Middle frontal gyrus (tissue), 1 donor: ENCODE measurements around the gene CDK5.
"Not testable (repeated sequence)": the region's sequence is repeated elsewhere in the genome, so short reads cannot be mapped to it uniquely, and the experiment has no call there.

ENCODE experiments used
- DNase-seq: peaks from one replicate; pipeline ENCODE4 v3.0.0-alpha.2; 2015; ENCODE audit warnings: low spot score; ENCODE audit errors: extremely low spot score

Gene CDK5

DNA sequence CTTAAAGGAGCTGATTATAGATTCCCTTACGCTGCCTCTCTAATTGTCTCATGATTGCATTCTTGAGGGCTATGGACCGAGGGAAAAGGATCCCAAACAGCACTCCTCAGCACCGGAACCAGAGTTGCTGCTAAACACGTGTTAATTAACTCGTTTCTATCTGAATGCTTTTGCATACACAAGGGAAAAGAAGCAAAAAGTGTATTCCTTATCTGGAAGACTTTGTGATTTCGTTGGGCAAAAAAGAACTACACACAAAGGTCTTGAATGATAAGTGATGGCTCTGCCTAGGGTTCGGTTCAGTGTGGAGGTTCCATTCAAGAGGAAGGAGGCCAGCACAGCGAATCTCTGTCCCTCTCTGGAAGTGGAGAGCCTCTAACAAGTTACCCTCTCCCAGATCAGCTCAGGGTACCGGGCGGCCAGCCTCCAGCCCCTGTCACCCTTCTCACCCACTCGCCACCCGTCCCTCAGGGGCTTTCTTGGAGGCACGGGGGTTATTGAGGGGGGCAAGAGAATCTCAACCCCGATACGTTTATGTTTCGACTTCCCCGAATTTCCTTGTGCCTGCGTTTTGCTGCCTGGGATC lies 1.2 kb upstream of the CDK5 start:
- DNase-seq, result no peak

DNA sequence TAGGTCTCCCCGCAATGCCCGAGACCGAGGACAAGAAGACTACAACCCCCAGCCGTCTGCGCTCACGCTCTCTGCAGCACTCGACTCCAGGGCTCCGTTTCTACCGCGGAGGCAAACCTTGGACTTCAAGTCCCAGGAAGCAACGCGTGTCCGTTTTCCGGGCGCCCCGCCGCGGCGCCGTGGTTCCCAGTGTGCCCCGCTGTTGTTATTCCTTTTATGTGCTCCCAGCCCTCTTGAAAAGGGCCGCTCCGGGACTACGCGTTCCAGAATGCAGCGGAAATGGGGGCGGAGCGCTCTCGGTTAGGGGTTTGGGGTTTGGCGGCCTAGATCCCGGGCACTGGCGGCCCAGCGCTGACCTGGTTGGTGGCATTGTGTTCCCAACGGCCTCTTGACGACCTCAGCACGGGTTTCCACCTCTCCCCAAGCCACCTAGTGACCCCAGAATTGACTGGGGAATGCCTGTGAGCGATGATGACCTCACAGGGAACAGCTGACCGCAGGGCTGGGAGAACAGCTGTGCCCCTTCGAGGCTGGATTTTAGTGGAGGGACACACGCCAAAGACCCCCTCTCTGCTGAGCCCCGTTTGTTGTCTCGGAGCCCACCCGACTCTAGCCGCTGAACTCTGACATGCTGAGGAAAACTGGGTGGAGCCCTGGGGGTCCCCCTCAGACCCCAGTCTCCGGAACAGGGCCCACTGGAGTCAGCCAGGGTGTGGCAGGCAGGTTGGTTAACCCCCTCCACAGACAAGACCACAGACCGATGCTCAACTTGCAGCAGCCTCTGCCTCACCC lies 488 bp upstream of the CDK5 start:
- DNase-seq, result peak; percentile 99

DNA sequence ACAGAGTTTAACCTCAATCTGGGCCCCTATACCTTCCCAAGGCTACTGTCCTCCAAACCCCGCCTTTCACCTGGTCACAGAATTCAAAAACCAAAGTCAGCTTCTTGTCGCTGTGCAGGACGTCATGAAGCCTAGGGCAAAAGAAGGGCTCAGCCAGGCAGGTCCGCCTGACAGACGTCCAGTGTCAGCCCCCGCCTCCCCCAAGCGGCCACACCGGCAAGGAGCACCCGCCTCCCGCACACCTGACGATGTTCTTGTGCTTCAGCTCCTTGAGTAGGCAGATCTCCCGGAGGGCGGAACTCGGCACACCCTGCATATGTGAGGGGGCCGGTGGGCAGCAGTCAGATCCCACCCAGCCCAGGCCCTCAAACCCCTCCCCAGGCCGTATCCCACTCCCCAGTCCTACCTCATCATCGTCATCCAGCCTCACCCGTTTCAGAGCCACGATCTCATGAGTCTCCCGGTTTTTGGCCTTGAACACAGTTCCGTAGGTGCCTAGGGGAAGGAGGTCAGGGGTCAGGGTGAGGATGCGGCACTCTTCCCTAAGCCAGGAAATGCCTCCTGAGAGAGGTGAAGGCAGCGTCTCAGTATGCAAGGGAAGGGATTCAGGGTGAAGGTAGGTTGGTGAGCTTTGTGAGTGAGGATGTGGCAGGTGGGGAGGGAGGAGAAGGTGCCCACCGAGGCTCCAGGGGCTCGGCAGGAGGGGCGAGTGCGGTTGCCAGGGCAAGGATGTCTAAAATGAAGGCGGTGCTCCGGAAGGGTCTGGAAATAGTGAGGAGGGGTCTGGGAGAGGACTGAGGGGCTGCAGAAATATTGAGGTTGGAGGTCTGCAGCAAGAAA lies 811 bp downstream of the CDK5 start:
- no peak for DNase-seq

DNA sequence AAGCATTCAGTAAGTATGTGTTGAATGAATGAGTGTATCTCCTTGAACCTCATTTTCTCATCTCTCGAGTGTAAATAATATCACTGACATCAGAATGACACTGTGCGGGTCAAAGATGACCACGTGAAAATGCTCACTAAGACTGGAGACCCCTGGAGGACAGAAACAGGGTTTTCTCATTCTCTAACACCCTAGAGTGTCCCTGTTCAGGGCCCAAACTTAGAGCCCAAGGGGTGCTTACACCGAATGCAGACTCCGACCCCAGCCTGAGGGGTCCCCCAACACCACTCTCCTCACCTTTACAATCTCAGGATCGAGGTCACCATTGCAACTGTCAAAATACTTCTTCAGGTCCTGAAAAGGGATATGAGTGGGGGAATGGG lies 1.4 kb downstream of the CDK5 start:
- DNase-seq, result no peak

DNA sequence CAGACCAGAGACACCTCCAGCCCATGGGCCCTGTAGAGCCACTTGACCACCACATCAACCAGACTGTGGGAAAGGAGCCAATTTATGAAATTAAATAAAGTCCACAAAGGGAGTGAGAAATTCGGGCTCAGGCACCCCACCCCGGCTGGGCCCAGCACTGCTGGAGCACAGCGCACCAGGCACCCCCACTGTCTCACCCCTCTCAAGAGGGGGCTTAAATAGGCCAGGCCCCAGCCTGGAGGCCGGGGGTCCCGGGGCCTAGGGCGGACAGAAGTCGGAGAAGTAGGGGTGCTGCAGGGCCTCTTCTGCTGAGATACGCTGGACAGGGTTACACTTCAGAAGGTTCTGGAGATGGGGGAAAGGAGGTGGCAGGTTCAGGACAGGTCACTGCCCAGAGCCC lies 3.9 kb downstream of the CDK5 start:
- no peak for DNase-seq

DNA sequence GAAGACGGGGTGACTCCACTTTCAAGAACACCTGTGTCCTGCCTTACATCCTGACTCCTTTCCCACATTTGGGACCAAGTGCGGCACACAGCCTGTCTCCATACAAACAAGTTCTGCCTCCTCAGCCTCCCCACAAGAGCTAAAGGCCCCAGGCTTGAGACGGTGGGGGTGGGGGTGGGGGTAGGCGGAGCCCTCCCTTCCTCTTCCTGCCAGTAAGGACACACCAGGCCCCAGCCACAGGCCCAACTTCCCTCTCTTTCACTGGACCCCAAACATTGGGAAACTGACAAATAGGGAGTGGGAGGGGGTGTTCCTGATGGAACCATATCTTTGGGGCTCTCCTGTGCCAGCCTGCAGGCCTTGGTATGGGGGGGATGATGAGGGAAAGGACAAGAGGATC lies 4.6 kb downstream of the CDK5 start:
- DNase-seq, result no peak

DNA sequence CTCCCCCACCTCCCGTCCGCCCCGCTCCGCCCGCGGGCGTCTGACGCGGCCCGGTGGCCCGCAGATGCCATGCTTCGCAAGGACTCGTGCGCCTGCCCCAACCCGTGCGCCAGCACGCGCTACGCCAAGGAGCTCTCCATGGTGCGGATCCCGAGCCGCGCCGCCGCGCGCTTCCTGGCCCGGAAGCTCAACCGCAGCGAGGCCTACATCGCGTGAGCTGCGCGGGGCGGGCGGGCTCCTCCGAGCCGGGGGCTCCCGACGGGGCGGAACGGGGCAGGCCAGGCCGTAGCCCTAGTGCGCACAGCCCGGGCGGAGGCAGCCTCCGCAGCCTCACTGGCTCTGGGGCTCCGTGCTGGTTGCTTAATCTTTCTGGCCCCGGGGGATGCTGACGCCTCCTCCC lies 6.6 kb downstream of the CDK5 start:
- DNase-seq, result no peak

DNA sequence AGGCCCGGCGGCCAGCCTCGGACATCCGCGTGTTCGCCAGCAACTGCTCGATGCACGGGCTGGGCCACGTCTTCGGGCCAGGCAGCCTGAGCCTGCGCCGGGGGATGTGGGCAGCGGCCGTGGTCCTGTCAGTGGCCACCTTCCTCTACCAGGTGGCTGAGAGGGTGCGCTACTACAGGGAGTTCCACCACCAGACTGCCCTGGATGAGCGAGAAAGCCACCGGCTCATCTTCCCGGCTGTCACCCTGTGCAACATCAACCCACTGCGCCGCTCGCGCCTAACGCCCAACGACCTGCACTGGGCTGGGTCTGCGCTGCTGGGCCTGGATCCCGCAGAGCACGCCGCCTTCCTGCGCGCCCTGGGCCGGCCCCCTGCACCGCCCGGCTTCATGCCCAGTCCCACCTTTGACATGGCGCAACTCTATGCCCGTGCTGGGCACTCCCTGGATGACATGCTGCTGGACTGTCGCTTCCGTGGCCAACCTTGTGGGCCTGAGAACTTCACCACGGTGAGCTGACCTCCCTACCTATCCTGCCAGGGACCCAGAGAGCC lies 8.7 kb downstream of the CDK5 start:
- no peak for DNase-seq

DNA sequence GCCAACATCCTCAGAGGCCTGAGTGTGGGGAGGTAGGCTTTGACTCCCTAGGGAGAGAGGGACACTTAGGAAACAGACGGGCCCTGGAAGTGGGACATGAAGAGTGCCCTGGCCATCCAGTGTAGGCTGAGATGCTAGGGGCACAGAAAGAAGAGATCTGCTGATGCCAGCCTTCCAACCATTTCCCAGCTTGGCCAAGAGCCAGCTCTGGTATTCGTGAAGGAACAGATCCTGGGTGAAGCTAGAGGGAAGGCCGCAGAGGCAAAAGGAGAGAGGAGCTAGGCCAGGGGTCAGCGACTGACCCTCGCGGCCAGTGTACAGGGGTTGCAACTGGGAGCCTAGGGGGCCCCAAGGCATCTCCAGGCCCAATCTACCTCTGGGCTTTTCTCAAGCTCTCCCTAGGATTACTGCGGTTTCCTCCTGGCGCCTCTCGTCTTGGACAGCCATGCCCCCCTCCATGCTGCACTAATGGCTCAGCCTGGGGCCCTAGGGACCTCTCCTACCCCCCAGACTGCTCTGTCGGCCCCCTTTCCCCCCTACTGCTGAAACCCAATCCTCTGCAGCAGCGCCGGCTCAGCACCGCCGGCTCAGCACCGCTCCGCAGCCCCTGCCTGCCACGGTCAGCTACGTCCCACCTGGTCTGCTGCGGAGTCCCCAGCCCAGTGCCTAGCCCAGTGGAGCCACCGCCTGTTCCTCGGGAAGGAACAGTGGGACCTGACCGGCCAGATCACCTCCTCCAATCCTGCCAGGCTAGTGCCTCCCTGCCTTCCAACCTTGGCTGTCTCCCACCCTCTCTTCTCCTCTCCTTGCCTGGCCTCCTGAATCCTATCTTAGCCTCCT lies 9.5 kb downstream of the CDK5 start, which contains the start of gene ASIC3:
Gene ASIC3 (plus strand): TSS at position 556 of the 840 bp plus-strand sequence. CDS start 355 bp downstream, outside the sequence.
- DNase-seq, result no peak

DNA sequence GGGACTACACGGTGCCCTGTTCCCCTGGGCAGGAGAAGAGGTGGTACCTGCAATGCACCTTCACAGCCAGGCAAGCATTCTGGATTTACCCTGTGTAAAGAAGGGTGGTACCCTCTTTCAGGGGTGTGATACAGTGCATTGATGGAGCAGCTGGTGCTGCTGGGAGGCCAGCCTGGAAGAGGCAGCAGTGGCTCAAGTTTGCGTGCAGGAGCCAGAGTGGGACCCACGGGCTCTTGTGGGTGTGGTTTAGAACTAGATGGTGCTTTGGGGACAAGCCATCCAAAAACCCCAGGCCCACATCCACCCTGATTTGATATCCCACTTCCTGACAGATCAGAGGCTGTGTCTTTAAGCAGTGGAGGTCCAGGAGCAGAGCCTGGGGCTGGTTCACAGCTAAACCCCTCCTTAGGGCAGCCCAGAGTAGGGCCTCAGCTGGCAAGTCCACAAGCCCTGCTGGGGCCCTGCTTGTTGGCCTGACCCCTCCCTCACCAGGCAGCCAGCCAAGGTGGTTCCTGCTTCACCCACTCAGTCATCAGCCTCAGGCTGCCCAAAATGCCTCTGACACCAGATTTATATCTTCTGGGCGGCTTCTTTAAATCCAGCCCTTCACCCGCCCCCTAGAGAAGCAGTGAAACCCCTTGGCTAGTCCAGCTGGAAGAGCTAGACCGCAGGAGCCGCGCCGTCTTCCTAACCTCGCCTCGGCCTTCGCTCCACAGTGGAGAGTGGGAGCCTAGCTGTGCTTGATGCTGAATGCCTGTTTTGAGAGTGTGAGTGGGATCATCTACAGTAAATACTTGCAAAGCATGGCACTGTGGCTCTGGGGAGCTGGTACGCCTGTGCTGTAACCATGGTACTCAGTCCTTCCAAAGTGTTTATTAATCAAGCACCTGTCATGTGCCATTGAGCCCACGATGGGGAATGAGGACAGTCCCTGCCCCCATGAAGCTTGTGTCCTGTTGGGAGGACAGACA lies 10.8 kb downstream of the CDK5 start:
- DNase-seq, result no peak

DNA sequence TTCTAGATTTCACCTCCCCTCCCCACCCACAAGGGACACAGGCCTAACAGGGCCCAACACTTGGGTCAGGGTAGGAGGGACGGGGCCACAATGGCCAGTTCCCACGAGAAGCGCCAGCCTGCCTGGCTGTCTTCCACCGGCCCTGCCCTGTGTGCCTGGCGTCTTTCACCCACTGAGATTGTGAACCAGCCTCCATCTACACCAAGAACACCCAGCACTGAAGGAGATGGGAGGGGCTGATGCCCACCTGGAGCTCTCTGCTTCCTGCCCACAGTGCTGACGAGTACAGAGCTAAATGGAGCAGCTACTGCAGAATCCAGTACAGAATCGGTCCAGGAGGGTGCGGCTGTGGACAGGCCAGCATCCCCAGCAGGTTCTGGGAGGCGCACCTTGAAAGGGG lies 11.7 kb downstream of the CDK5 start:
- no peak for DNase-seq

DNA sequence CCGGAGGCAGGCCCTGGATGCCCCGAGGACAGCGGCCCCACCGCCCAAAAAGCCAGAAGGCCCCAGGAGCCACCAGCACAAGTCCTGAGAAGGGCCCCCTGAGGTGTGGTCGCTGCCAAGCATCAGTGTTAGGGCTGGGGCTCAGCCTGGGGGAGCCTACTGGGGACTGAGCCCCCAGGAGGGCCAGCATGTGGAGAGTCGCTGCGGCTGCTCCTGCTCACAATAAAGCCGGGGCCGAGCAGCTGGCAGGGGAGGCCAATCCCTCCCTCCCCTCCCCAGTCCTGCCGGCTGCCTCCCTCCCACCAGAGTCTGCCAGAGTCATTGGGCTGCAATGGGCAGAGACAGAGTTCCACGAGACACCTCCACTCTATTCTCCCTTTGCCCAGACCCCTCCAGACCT lies 12.4 kb downstream of the CDK5 start:
- DNase-seq, result no peak

DNA sequence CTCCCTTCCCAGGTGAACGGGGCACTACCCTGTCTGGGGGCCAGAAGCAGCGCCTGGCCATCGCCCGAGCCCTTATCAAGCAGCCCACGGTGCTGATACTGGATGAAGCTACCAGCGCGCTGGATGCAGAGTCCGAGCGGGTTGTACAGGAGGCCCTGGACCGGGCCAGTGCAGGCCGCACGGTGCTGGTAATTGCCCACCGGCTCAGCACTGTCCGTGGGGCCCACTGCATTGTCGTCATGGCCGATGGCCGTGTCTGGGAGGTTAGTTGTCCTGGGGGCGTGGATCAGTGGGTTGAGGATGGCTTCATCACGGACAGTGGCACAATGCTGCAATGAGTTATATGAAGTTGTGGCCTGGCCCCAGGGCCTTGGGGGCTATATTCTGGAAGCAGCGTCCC lies 13.7 kb downstream of the CDK5 start:
- no peak for DNase-seq

DNA sequence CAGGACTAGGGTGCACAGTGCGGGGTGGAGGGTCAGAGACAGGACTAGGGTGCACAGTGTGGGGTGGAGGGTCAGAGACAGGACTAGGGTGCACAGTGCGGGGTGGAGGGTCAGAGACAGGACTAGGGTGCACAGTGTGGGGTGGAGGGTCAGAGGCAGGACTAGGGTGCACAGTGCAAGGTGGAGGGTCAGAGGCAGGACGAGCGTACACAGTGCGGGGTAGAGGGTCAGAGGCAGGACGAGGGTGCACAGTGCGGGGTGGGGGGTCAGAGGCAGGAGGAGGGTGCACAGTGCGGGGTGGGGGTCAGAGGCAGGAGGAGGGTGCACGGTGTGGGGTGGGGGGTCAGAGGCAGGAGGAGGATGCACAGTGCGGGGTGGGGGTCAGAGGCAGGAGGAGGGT lies 14.2 kb downstream of the CDK5 start:
- DNase-seq, result not testable (repeated sequence)

DNA sequence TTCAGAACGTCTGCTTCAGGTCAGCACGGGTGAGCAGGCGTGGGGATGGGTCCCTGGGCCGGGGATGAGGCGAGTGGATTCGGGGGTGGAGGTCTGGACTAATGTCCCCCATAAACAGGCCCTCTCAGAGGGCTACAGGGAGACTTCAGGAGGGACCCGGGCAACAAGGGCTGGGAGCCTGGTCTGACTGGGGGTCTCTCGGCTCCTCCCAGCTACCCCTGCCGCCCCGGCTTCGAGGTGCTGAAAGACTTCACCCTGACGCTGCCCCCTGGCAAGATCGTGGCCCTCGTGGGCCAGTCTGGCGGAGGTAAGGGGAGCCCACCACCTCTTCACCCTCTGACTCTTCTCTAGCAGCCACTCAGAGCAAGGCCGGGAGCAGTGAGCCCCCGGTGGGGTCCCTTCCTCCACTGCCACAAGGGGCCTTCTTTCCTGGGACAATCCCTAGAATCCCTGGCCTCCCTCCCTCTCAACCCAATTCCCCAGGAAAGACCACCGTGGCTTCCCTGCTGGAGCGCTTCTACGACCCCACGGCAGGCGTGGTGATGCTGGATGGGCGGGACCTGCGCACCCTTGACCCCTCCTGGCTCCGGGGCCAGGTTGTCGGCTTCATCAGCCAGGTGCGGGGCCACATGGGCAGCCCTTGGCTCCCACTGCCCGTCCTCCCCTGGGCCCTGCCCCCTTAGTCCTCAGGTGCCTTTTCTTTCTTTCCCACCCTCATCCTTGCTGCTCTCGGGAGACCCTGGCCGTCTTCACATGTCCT lies 16.9 kb downstream of the CDK5 start:
- DNase-seq, result no peak

DNA sequence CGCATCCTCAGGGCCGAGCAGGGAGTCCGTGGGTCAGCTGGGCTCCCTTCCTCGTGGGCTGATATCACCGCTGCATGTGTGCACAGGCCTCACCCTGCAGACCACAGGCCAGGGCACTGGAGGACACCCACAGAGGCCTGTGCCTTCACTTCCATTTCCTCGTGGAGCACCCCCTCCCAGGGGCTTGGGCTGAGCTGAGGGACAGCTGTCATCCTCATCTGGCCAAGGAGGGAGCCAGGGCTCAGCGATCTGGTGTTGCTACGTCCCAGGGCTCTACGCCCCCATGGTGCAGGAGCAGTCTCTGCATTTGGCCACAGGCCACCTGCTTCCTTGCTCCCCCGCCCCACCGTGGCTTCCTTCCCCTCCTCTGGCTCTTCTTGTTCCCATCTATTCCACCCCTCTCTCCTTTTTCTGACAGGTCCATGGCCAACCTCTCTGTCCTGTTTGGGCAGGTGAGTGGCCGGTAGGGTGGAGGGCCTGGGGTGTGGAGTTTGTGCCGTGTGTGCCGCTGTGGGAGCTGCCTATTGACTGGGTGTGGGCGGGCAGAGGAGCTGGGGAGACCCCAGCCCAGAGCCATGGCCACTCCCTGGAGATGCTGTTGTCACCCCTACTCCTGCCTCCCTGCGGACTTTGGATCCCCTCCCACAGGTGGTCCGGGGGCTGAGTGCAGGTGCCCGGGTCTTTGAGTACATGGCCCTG lies 17.7 kb downstream of the CDK5 start:
- DNase-seq, result no peak

DNA sequence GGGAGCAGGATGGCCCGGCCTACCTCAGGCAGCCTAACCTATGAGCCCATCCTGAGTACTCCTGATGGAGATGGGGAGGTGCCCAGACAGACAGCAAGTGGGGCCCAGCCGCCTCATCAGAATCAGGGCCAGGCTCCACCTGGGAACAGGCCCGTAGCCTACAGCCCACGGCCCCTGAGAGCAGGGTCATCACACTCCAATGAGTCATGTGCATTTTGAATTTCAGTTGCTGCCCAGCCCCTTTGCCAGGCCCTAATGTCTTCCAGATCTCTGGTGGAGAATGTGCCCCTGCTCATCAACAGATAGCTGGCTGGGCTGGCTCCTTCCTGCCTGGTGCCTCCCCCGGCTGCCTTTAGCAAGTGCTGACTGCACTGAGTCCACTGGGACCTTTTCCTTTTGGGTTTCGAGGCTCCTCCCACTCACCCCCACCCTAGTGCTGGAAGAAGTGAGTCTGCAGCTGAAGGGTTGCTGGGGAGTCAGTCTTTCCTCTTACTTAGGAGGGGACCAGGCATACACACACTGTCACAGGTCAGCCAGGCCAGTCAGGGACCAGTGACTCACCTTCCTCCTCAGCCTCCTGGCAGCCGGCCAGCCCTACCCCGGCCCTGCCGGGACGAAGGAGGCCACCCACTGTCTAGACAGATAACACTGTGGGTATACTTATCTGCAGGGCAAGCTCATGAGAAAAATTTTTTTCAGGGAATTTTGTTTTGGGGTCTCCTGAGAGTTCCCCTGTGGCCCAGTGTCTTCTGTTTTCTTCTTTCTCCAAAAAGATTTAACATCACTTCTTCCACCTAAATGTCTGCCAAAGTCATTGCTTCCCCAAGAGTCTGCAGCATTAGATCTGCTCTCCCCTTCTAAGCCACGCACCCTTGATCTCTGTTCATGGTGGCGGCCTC lies 18.5 kb downstream of the CDK5 start:
- DNase-seq, result no peak

DNA sequence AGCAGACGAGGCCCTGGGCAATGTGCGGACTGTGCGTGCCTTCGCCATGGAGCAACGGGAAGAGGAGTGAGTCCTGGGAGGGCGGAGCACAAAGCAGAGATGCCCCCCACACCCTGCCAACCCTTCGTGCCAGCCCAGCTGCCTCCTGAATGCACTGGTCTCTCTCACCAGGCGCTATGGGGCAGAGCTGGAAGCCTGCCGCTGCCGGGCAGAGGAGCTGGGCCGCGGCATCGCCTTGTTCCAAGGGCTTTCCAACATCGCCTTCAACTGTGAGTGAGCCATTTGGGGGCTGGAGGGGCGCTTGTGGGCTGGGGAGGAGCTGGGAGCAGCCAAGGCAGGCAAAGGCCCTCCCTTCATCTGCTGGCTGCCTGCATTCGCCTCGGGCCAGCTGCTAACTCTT lies 21.8 kb downstream of the CDK5 start:
- DNase-seq, result no peak
